ENCODE results near the gene ATF6. TPM values are rescaled to one million over a fixed set of nuclear protein-coding genes. Genes with fewer than 3 reads are reported as not detected.

The ATF6 gene
- total RNA-seq, 1 donor from 2014 or later: 31.3 TPM

DNA sequence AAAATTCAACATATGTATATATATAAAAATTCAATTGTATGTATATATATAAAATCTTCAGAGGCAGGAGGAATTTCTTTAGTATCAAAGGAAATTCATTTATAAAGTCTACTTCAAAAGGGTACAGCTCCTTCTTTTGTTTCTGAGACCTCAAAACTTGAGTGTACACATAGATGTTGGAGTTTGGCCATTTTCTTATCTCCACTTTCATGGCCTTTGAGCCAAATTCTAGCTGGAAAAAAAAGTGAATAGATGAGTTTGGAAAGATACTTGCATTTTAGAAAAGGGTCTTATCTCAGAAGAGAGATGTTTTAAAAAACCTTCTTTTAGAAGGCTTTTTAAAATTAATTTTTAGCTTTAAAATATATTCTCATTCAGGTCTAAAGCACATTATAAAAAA is 103.2 kb downstream of the ATF6 start:
- no peaks in the 10 kb centered on the region for H3K27me3 ChIP-seq (ENCODE audit: low read depth)
- H3K27ac ChIP-seq: no peak overlapping the region
- intact Hi-C loops (cut with DNase I): no loop called here
- no peak for ATAC-seq
- H3K4me1 ChIP-seq: no peaks in the 10 kb centered on the region
- peaks cover 24% of the 10 kb centered on the region for H3K36me3 ChIP-seq
- no peak for DNase-seq
- no peak overlapping the region for H3K4me3 ChIP-seq
- H3K9me3 ChIP-seq: no peaks in the 10 kb centered on the region
- TF ChIP-seq, protein P1, sequence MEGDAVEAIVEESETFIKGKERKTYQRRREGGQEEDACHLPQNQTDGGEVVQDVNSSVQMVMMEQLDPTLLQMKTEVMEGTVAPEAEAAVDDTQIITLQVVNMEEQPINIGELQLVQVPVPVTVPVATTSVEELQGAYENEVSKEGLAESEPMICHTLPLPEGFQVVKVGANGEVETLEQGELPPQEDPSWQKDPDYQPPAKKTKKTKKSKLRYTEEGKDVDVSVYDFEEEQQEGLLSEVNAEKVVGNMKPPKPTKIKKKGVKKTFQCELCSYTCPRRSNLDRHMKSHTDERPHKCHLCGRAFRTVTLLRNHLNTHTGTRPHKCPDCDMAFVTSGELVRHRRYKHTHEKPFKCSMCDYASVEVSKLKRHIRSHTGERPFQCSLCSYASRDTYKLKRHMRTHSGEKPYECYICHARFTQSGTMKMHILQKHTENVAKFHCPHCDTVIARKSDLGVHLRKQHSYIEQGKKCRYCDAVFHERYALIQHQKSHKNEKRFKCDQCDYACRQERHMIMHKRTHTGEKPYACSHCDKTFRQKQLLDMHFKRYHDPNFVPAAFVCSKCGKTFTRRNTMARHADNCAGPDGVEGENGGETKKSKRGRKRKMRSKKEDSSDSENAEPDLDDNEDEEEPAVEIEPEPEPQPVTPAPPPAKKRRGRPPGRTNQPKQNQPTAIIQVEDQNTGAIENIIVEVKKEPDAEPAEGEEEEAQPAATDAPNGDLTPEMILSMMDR (IDR thresholded peaks at IDR 0.05): no peak

DNA sequence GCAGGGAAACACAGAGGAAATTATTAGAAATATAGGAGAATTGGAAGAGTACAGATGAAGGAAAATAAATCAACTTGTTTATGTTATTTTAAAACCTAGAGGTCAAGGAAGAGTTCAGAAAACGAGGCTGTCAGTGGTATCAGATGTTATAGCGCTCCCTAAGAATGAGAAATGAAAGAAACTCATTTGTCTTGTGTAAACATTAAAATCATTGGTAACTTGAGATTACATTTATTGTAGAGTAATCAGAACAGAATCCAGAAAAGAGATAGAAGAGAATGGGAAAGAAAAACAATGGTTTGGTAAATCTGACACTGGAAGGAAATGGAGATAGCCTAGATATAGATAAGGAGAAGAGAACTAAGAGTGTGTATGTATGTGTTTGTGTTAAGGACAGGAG is 106.4 kb downstream of the ATF6 start:
- Histone ChIP-seq H3K27me3 (ENCODE audit: low read depth) (no peaks in the 10 kb centered on the region), H3K4me1 (no peaks in the 10 kb centered on the region), H3K36me3 (no peaks in the 10 kb centered on the region), H3K27ac (no peak overlapping the region), H3K9me3 (no peaks in the 10 kb centered on the region), H3K4me3 (no peak overlapping the region)
- TF ChIP-seq, protein P1 (IDR thresholded peaks at IDR 0.05): no peak
- DNase-seq (no peak), ATAC-seq (no peak)
- intact Hi-C loops (cut with DNase I): no loop called here

DNA sequence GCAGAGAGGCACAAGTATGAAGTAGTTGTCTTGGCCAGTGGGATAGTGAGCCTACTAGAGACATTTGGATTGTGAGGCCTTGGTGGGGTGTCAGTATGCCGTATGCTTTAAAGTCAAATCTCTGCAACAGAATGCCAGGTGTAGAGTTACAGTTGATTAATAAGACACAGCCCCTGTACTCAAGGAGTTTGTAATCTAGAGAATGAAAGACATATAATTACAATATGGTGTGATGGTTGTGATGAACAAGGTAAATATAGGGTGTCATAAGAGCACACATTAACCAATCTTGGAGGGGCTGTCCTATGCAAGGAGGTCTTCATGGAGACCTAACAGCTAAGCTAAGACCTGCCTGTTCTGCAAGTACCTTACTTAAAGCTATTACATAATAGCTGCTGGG is 113.1 kb downstream of the ATF6 start:
- ATAC-seq (no peak), DNase-seq (no peak)
- Histone ChIP-seq H3K27ac (no peak overlapping the region), H3K27me3 (ENCODE audit: low read depth) (no peaks in the 10 kb centered on the region), H3K9me3 (no peaks in the 10 kb centered on the region), H3K4me3 (no peak overlapping the region), H3K36me3 (no peaks in the 10 kb centered on the region), H3K4me1 (no peaks in the 10 kb centered on the region)
- intact Hi-C loops (cut with DNase I): no loop called here
- TF ChIP-seq, protein P1 (IDR thresholded peaks at IDR 0.05): no peak

DNA sequence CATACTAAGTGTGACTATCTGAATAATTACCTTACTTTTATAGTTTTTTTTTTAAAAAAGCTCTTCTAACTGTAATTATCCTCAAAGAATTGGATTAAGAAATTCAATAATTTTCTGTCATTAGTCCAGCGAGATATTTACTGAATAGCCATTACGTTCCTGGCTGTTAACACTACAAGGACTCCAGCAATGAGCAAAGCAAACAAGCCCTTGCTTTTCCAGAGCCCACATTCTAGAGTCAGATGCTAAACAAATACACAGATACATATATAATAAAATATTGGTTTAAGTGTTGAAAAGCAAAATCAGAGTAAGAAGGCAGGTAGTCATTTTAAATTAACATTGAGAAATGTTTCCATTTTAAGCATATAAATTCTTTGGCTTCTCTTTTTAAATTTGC is 118.4 kb downstream of the ATF6 start:
- H3K36me3 ChIP-seq: peaks cover 19% of the 10 kb centered on the region
- H3K4me3 ChIP-seq: peak overlapping the region; percentile 7
- DNase-seq (no peak), ATAC-seq (peak in 1 of 2 donors; percentile 83)
- H3K27me3 ChIP-seq (ENCODE audit: low read depth): no peaks in the 10 kb centered on the region
- H3K4me1 ChIP-seq: no peaks in the 10 kb centered on the region
- TF ChIP-seq, protein P1 (IDR thresholded peaks at IDR 0.05): no peak
- no peak overlapping the region for H3K27ac ChIP-seq
- no peaks in the 10 kb centered on the region for H3K9me3 ChIP-seq
- intact Hi-C loops (cut with DNase I): no loop called here

DNA sequence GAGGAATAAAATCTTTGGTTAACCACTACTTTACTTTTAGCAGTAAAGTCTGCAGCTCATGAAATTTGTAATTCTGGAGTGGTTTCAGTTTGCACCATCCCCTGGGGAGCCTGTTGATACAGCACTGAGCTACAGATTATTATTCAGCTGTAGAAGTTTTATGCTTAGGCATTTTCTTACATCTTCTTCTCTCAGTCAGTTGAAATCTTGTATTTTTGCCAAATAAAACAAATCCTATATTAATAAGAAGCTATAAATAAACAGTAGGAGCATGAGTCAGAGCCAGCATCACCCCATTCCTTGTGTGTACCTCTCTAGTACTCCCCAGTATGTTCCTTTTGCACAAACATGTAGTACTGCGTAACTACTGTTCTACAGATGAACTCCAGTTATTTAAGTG is 118.9 kb downstream of the ATF6 start:
- Histone ChIP-seq H3K36me3 (peaks cover 24% of the 10 kb centered on the region), H3K4me3 (peak overlapping the region; percentile 7), H3K4me1 (no peaks in the 10 kb centered on the region), H3K27ac (no peak overlapping the region), H3K9me3 (no peaks in the 10 kb centered on the region), H3K27me3 (ENCODE audit: low read depth) (no peaks in the 10 kb centered on the region)
- DNase-seq (no peak), ATAC-seq (peak; percentile 84 to 97)
- TF ChIP-seq, protein P1 (IDR thresholded peaks at IDR 0.05): no peak
- intact Hi-C loops (cut with DNase I): no loop called here

DNA sequence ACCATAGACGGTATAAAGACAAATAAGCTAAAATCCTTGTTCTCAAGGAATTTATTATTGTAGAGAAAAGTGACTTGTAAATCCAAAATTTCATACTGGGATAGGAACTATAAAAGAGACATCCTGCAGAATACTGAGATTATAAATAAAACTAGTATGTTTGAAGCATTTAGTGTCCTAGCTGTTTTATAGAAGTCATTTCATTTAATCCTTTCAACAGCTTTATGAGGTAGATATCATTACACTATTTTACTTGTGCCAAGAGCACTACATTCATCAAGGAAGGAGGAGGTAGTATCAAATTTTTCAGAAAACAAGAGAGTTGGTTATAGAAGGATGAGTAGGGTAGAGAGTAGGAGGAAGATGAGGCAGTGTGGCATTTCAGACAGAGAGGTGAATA is 119.6 kb downstream of the ATF6 start:
- Histone ChIP-seq H3K27me3 (ENCODE audit: low read depth) (no peaks in the 10 kb centered on the region), H3K27ac (no peak overlapping the region)
- TF ChIP-seq, protein P1 (IDR thresholded peaks at IDR 0.05): no peak

More for the DNA sequence above, 119.6 kb downstream of the ATF6 start:
- DNase-seq (no peak), ATAC-seq (no peak)
- Histone ChIP-seq H3K9me3 (no peaks in the 10 kb centered on the region), H3K4me1 (no peaks in the 10 kb centered on the region), H3K36me3 (peaks cover 27% of the 10 kb centered on the region), H3K4me3 (no peak overlapping the region)
- intact Hi-C loops (cut with DNase I): no loop called here
